Osteocyte (in vitro differentiated cells): ENCODE results near the gene UQCRHL. TPM values are rescaled to one million over a fixed set of nuclear protein-coding genes. Genes with fewer than 3 reads are reported as not detected.

Experiments
- DNase-seq: peaks from one replicate; pipeline ENCODE4 v3.0.0; 2021; ENCODE audit warnings: mixed read lengths; ENCODE audit not compliant: unreplicated experiment; ENCODE audit errors: extremely low spot score
- H3K27ac Mint-ChIP-seq: one replicate; pipeline ENCODE4 v1.8.0; 2021; ENCODE audit warnings: mild to moderate bottlenecking, mixed read lengths; ENCODE audit not compliant: unreplicated experiment
- H3K27me3 Mint-ChIP-seq: one replicate; pipeline ENCODE4 v1.8.0; 2021; ENCODE audit warnings: mixed read lengths; ENCODE audit not compliant: unreplicated experiment
- H3K36me3 Mint-ChIP-seq: one replicate; pipeline ENCODE4 v1.8.0; 2021; ENCODE audit warnings: mixed read lengths; ENCODE audit not compliant: unreplicated experiment
- H3K4me1 Mint-ChIP-seq: one replicate; pipeline ENCODE4 v1.8.0; 2021; ENCODE audit warnings: mixed read lengths; ENCODE audit not compliant: unreplicated experiment
- H3K4me3 Mint-ChIP-seq: one replicate; pipeline ENCODE4 v1.8.0; 2021; ENCODE audit warnings: mild to moderate bottlenecking, moderate library complexity, mixed read lengths; ENCODE audit not compliant: unreplicated experiment
- H3K9me3 Mint-ChIP-seq: one replicate; pipeline ENCODE4 v1.8.0; 2021; ENCODE audit warnings: mixed read lengths; ENCODE audit not compliant: unreplicated experiment
- CTCF ChIP-seq: fragments of 200-600 bp; sonication (generic); IDR thresholded peaks from 2 replicates; pipeline ENCODE4 v1.5.0; 2021; ENCODE audit warnings: antibody characterized with exemption, mild to moderate bottlenecking, moderate library complexity
- total RNA-seq: library from RNA; stranded (reverse); gene quantifications from 2 replicates; pipeline ENCODE4 v1.2.1, GENCODE V29; 2021

Gene UQCRHL
- total RNA-seq, 1 donor from 2014 or later: 1.6 TPM

GRCh38 chr1:15771836-15772515 lies 35.5 kb downstream of the UQCRHL start:
- Mint-ChIP-seq H3K4me1 (no peaks in the 10 kb centered on the region), H3K27ac (no peak overlapping the region), H3K4me3 (no peak overlapping the region), H3K9me3 (no peaks in the 10 kb centered on the region), H3K27me3 (no peaks in the 10 kb centered on the region), H3K36me3 (peaks cover 36% of the 10 kb centered on the region)
- DNase-seq: no peak
- no peak for TF ChIP-seq CTCF

- TF ChIP-seq CTCF: no peak
- Mint-ChIP-seq H3K27ac (no peak overlapping the region), H3K9me3 (no peaks in the 10 kb centered on the region), H3K36me3 (peaks cover 34% of the 10 kb centered on the region), H3K27me3 (no peaks in the 10 kb centered on the region), H3K4me1 (no peaks in the 10 kb centered on the region), H3K4me3 (no peak overlapping the region)
- DNase-seq: no peak
Measured at GRCh38 chr1:15770313-15770962, 37.0 kb downstream of the UQCRHL start.

- Mint-ChIP-seq H3K9me3 (no peaks in the 10 kb centered on the region), H3K4me1 (peaks cover 8% of the 10 kb centered on the region), H3K27ac (no peak overlapping the region), H3K36me3 (peaks cover 39% of the 10 kb centered on the region), H3K27me3 (no peaks in the 10 kb centered on the region), H3K4me3 (no peak overlapping the region)
- DNase-seq: no peak
- no peak for TF ChIP-seq CTCF
Measured at GRCh38 chr1:15768388-15768787, 39.1 kb downstream of the UQCRHL start.

- no peak overlapping the region for H3K4me3 Mint-ChIP-seq
- no peak for DNase-seq
- H3K27me3 Mint-ChIP-seq: no peaks in the 10 kb centered on the region
- H3K4me1 Mint-ChIP-seq: peaks cover 8% of the 10 kb centered on the region
- H3K36me3 Mint-ChIP-seq: peaks cover 39% of the 10 kb centered on the region
- no peak for TF ChIP-seq CTCF
- no peaks in the 10 kb centered on the region for H3K9me3 Mint-ChIP-seq
- H3K27ac Mint-ChIP-seq: no peak overlapping the region
Measured at GRCh38 chr1:15767941-15768340, 39.5 kb downstream of the UQCRHL start.

GRCh38 chr1:15765495-15766194 lies 41.8 kb downstream of the UQCRHL start:
- Mint-ChIP-seq H3K27me3 (no peaks in the 10 kb centered on the region), H3K9me3 (no peaks in the 10 kb centered on the region), H3K4me3 (no peak overlapping the region), H3K4me1 (peaks cover 27% of the 10 kb centered on the region), H3K36me3 (peaks cover 29% of the 10 kb centered on the region), H3K27ac (peak overlapping the region; percentile 23)
- TF ChIP-seq CTCF: no peak
- DNase-seq: no peak
